ENCODE measurements around the gene COTL1.

Gene COTL1

DNA sequence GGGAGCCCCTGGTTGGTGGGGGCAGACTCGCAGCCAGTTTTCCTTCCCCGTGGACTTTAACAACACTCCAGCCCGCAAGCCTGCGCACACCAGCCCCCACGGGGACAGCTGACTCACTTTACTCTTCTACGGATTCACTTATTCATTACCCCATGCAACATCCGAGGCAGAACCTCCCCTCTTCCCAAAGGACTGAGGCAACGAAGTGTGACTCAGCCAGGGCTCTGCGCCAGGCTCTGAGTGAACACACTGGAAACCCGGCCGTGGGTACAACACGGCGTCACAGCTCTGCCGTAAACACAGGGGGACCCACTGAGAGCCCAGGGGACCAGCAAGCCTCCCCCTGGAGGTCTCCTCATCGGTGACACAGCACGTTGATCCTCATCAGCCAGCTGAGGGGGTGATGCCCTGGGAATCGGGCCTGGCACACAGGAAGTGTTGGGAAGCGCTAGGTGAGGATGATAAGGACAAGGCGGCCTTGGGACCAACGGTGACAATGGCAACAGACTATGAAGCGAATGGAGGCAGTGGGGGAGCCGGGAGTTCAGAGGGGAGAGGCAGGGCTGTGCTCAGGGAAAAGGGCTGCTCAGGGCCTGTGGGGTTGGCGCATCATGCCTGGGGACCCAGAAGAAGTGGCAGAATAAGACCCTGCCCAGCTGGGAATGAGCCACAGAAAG is 14.6 kb downstream of the COTL1 start:
- Histone ChIP-seq H2AFZ (ENCODE audit: low read depth) (no peak overlapping the region), H3K4me2 (no peak overlapping the region), H4K20me1 (ENCODE audit: insufficient read depth) (no peaks in the 10 kb centered on the region), H3K4me3 (IDR thresholded peaks at IDR 0.05; ENCODE audit: insufficient read depth, low read depth, low read length) (no peak overlapping the region), H3K27ac (no peak overlapping the region), H3K9ac (no peak overlapping the region), H3K4me1 (ENCODE audit: low read depth, poor library complexity, severe bottlenecking) (no peaks in the 10 kb centered on the region), H3K79me2 (ENCODE audit: insufficient read depth, low read depth) (no peaks in the 10 kb centered on the region), H3K27me3 (ENCODE audit: insufficient read depth, low read depth) (peaks cover 48% of the 10 kb centered on the region), H3K36me3 (ENCODE audit: insufficient read depth) (no peaks in the 10 kb centered on the region)
- TF ChIP-seq, protein P1, sequence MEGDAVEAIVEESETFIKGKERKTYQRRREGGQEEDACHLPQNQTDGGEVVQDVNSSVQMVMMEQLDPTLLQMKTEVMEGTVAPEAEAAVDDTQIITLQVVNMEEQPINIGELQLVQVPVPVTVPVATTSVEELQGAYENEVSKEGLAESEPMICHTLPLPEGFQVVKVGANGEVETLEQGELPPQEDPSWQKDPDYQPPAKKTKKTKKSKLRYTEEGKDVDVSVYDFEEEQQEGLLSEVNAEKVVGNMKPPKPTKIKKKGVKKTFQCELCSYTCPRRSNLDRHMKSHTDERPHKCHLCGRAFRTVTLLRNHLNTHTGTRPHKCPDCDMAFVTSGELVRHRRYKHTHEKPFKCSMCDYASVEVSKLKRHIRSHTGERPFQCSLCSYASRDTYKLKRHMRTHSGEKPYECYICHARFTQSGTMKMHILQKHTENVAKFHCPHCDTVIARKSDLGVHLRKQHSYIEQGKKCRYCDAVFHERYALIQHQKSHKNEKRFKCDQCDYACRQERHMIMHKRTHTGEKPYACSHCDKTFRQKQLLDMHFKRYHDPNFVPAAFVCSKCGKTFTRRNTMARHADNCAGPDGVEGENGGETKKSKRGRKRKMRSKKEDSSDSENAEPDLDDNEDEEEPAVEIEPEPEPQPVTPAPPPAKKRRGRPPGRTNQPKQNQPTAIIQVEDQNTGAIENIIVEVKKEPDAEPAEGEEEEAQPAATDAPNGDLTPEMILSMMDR (conservative IDR thresholded peaks at IDR 0.05; ENCODE audit: low read depth, low read length) = no peak

DNA sequence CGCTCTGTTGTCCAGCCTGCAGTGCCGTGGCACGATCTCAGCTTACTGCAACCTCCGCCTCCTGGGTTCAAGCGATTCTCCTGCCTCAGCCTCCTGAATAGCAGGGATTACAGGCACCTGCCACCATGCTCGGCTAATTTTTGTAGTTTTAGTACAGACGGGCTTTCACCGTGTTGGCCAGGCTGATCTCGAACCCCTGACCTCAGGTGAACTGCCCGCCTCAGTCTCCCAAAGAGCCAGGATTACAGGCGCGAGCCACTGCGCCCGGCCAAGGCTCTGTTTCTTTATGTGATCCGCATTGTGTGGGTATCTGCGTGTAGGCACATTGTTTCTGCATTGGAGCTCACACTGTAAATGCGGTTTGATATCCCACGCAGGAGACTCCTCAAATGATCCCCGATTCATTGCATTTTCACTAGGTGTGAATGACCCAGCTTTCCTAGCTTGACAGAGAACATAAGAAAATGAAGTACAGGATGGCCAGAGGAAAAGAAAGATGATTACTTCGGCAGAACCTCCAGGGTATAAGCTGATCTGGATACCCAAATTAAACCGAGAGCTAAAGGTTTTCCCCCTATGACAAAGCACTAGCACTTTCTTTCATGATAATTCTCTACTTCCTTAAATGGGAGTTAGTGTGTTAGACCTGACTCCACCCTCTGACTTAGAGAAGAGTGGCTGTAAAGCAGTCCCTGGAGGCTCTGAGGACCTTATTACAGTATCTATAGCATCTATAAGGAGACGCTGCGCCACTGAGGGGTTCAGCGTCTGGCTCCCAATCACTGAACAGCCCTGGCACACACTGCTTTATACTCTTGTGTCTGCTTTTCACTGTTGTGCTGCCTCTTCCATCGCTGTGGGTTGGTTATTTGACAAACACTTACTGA is 17.3 kb downstream of the COTL1 start:
- H3K27ac ChIP-seq = no peak overlapping the region

DNA sequence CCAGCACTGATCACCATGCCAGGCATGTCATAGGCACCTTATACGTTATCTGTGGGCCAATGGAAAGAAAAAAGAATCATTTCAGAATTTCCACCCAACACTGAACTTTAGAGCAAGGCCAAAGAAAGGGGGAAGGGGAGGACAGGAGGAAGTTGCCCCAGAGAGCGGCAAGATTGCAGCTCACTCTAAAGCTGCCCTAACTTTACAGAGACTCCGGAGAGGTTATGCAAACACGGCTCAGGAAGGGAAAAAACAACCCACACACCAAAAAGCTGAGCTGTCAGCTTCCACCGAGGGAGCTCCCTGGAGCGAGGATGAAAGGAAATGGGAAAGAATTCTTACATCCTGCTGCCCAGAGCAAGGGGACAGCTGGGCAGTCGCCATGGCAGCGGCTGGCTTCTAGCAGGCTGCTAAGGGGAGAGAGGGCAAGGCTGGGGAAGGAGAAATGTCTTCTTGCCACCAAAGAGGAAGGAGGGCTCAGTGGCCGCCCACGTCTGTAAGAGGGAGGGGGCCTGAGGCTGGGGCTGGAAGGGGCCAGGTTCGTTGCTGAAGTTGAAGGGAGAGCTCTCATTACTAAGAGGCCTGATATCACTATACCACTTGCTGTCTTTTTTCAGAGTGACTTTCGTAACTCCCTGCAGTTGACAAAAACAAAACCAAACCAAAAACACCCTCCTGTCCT is 18.2 kb downstream of the COTL1 start:
- TF ChIP-seq, protein P1 (conservative IDR thresholded peaks at IDR 0.05; ENCODE audit: low read depth, low read length) = no peak
- Histone ChIP-seq H4K20me1 (ENCODE audit: insufficient read depth) (no peaks in the 10 kb centered on the region), H3K27ac (no peak overlapping the region), H3K4me2 (no peak overlapping the region), H3K36me3 (ENCODE audit: insufficient read depth) (no peaks in the 10 kb centered on the region), H3K27me3 (ENCODE audit: insufficient read depth, low read depth) (peaks cover 51% of the 10 kb centered on the region), H3K4me3 (IDR thresholded peaks at IDR 0.05; ENCODE audit: insufficient read depth, low read depth, low read length) (no peak overlapping the region), H3K4me1 (ENCODE audit: low read depth, poor library complexity, severe bottlenecking) (no peaks in the 10 kb centered on the region), H3K79me2 (ENCODE audit: insufficient read depth, low read depth) (no peaks in the 10 kb centered on the region), H3K9ac (no peak overlapping the region), H2AFZ (ENCODE audit: low read depth) (no peak overlapping the region)

More for the DNA sequence above, 17.3 kb downstream of the COTL1 start:
- Histone ChIP-seq H3K36me3 (ENCODE audit: insufficient read depth) (no peaks in the 10 kb centered on the region), H3K4me3 (IDR thresholded peaks at IDR 0.05; ENCODE audit: insufficient read depth, low read depth, low read length) (no peak overlapping the region), H3K9ac (no peak overlapping the region), H3K79me2 (ENCODE audit: insufficient read depth, low read depth) (no peaks in the 10 kb centered on the region), H3K4me1 (ENCODE audit: low read depth, poor library complexity, severe bottlenecking) (no peaks in the 10 kb centered on the region), H3K4me2 (no peak overlapping the region), H2AFZ (ENCODE audit: low read depth) (no peak overlapping the region), H4K20me1 (ENCODE audit: insufficient read depth) (no peaks in the 10 kb centered on the region), H3K27me3 (ENCODE audit: insufficient read depth, low read depth) (peaks cover 51% of the 10 kb centered on the region)
- TF ChIP-seq, protein P1 (conservative IDR thresholded peaks at IDR 0.05; ENCODE audit: low read depth, low read length) = no peak

DNA sequence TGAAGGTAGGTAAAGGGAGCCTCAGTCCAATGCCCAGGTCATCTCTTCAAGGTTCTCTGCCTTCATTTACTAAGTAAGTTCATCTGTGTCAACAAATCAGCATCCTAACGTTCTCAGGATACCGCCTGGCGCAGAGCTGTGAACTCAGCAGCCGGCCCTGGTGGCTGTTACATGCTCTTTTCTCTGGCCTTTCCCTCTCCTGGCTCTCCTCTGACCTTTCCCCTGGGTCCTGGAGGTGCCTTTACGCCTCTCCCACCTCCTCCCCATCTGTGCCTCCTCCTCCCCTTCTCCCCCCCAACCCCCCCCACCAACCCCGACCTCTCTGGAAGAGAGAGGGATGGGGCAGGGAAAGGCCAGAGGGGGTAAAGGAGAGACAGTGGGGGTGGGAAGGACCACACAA is 19.5 kb downstream of the COTL1 start:
- Histone ChIP-seq H3K27ac (no peak overlapping the region), H2AFZ (ENCODE audit: low read depth) (no peak overlapping the region), H4K20me1 (ENCODE audit: insufficient read depth) (no peaks in the 10 kb centered on the region), H3K36me3 (ENCODE audit: insufficient read depth) (no peaks in the 10 kb centered on the region), H3K4me1 (ENCODE audit: low read depth, poor library complexity, severe bottlenecking) (no peaks in the 10 kb centered on the region), H3K79me2 (ENCODE audit: insufficient read depth, low read depth) (no peaks in the 10 kb centered on the region), H3K4me3 (IDR thresholded peaks at IDR 0.05; ENCODE audit: insufficient read depth, low read depth, low read length) (no peak overlapping the region), H3K27me3 (ENCODE audit: insufficient read depth, low read depth) (peaks cover 51% of the 10 kb centered on the region), H3K9ac (no peak overlapping the region), H3K4me2 (no peak overlapping the region)
- TF ChIP-seq, protein P1 (conservative IDR thresholded peaks at IDR 0.05; ENCODE audit: low read depth, low read length) = no peak
